ENCODE data around the gene IL4R.

IL4R gene

DNA sequence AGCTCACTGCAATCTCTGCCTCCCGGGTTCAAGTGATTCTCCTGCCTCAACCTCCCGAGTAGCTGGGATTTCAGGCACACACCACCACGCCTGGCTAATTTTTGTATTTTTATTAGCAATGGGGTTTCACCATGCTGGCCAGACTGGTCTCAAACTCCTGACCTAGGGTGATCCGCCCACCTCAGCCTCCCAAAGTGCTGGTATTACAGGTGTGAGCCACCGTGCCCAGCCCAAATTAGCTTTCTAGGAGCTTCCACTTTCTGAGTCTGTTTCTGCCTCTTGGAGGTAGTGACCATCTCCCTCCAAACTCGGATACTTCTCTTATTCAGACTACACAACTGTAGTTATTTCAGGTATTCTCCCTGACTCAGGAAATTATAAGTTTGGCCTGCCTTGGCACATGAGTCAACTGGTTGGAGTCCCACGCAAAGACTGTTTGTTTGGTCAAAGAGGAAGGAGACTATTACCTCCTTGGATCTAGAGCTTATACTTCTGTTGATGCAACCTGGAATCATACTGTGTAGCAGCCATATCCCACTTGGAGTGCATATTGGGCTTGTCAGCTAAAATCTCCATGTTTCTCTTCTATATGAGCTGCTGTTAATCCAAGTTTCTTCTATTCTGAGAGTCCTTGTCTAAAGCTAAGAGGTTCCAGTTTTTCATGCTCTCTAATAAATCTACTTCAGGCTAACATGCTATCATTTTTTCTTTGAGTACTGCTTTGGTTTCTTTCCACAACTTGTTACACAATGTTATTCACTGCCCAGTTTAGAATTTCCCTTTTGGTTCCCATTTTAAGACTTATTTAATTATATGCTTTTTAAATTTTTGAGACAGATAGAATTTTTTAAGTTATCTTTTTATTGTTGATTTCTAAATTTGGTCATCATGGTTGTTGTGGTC lies 7.5 kb downstream of the IL4R start:
- no peak overlapping the region for H3K4me3 ChIP-seq (ENCODE audit: low read depth, low read length)
- TF ChIP-seq, protein P1, sequence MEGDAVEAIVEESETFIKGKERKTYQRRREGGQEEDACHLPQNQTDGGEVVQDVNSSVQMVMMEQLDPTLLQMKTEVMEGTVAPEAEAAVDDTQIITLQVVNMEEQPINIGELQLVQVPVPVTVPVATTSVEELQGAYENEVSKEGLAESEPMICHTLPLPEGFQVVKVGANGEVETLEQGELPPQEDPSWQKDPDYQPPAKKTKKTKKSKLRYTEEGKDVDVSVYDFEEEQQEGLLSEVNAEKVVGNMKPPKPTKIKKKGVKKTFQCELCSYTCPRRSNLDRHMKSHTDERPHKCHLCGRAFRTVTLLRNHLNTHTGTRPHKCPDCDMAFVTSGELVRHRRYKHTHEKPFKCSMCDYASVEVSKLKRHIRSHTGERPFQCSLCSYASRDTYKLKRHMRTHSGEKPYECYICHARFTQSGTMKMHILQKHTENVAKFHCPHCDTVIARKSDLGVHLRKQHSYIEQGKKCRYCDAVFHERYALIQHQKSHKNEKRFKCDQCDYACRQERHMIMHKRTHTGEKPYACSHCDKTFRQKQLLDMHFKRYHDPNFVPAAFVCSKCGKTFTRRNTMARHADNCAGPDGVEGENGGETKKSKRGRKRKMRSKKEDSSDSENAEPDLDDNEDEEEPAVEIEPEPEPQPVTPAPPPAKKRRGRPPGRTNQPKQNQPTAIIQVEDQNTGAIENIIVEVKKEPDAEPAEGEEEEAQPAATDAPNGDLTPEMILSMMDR (IDR thresholded peaks at IDR 0.05; ENCODE audit: control insufficient read depth, extremely low read depth, insufficient read depth): no peak
- no peak for DNase-seq (ENCODE audit: low read depth)

DNA sequence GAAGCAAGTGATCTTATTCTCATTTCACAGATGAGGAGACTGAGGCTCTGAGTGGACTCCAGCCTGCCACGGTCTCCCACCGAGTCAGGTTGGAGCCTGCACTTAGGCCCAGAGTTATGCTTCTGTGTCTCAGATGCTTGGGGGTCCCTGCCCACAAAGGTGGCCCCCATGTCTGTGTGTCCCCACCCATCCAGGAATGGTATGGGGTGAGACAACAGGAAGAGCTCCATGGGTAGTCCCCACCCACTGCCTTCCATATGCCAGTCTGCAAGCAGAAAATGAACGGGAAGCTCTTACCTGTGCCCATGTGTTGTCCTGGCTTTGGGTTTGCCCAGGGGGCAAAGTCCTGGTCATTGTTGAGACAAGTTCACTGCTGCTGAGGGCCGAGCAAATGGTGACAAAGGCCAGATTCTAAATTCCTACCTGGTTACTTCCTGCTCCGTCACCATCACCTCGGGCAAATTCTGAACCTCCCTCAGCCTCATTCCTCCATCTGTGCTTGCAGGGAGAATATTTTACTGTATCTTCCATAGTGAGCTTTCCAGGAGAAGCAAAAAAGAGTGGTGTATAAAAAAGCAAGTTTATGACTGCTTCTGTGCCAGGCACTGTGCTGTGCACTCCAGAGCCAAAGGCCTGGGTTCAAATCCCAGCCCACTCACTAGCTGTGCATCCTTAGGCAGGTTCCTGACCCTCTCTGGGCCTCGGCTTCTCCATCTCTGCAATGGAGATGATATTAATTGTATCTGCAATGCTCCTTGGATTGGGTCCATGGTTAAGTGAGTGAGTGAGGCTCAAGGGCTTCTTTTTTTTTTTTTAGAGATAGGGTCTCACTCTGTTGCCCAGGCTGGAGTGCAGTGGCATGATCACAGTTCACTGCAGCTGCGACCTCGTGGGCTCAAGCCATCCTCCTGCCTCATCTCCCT lies 9.3 kb downstream of the IL4R start:
- no peak overlapping the region for H3K4me3 ChIP-seq (ENCODE audit: low read depth, low read length)
- DNase-seq (ENCODE audit: low read depth): no peak
- TF ChIP-seq, protein P1 (IDR thresholded peaks at IDR 0.05; ENCODE audit: control insufficient read depth, extremely low read depth, insufficient read depth): no peak

DNA sequence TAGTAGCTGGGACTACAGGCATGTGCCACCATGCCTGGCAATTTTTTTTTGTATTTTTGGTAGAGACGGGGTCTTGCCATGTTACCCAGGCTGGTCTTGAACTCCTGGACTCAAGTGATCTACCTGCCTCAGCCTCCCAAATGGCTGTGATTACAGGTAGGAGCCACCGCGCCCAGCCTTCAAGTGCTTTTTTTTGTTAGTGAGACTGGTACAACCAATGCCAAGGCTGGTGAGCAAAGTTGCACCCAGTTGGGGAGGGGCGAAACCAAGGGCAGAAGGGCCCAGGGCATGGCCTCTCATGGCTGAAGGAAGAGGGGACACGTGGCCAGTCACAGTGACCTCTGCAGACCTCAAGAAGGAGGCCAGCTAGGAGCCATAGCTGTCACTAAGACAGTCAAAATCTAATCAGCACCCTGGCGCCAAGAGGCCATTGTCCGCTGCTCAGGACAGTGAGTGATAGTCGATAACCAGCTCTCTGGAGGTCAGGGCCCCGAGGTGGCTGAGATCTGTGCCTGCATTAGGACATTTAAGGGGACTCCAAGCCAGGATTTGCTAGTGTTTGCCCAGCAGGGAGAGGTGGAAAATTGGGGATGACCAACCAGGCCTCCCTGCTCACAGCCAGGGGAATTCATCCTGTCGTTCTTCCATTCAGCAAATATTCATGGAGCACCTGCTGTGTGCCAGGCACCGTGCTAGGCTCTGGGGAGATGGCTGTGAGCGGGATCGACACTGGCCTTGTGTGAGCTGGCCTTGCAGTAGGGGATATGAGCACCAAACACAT lies 10.2 kb downstream of the IL4R start:
- TF ChIP-seq, protein P1 (IDR thresholded peaks at IDR 0.05; ENCODE audit: control insufficient read depth, extremely low read depth, insufficient read depth): no peak
- DNase-seq (ENCODE audit: low read depth): no peak
- H3K4me3 ChIP-seq (ENCODE audit: low read depth, low read length): no peak overlapping the region

DNA sequence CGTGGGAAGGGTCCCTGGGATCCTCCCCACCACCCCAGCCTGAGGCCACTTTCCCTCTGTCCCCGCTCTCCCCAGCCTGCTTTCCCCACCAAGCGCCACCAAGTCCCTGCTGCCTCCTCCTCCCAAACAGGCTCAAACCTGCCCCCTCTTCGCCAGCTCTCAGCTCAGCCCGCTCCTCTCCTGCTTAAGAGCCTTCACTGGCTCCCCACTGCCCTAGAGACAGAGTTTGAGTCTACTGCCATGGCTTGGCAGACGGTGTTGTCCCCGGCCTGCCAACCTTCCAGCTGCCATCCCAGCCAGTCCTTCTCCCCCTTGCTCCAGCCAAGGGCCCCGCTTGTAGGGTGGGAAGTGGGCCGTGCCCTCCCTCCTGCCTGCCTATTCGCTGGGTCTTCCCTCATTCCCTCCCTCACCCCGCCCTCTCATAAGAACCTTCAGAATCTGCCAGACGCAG lies 11.1 kb downstream of the IL4R start:
- DNase-seq (ENCODE audit: low read depth): no peak
- no peak overlapping the region for H3K4me3 ChIP-seq (ENCODE audit: low read depth, low read length)
- TF ChIP-seq, protein P1 (IDR thresholded peaks at IDR 0.05; ENCODE audit: control insufficient read depth, extremely low read depth, insufficient read depth): no peak

DNA sequence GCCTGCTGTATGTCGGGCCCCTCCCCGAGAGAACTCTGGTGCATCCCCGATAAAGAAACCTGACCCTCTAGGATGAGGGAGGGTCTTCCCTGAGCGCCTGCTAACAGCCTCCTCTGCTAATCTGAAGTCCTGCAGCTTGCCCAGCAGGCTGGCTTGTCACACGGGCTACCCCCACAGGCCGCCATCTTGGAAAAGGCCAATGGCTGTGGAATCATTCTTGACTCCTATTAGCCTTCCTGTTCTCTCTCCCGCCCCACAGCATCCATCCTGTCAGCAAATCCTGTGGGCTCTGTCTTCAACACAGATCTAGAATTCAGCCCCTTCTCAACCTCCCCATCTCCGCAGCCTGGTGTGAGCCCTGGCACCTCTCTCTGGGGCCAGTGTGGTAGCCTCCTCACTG lies 12.0 kb downstream of the IL4R start:
- TF ChIP-seq, protein P1 (IDR thresholded peaks at IDR 0.05; ENCODE audit: control insufficient read depth, extremely low read depth, insufficient read depth): no peak
- no peak for DNase-seq (ENCODE audit: low read depth)

DNA sequence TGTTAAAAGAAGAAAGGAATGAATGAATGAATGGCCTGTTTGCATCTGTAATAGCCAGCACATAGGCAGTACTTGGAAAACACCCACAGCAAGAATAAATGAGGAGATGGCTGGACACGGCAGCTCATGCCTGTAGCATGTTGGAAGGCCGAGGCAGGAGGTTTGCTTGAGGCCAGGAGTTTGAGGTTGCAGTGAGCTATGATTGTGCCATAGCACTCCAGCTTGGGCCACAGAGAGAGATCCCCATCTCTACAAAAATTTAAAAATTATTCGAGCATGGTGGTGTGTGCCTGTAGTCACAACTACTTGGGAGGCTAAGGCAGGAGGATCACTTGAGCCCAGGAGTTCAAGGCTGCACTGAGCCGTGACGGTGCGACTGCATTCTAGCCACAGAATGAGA lies 12.5 kb downstream of the IL4R start:
- TF ChIP-seq, protein P1 (IDR thresholded peaks at IDR 0.05; ENCODE audit: control insufficient read depth, extremely low read depth, insufficient read depth): no peak
- no peak overlapping the region for H3K4me3 ChIP-seq (ENCODE audit: low read depth, low read length)

More for the DNA sequence above, 12.0 kb downstream of the IL4R start:
- H3K4me3 ChIP-seq (ENCODE audit: low read depth, low read length): no peak overlapping the region

More for the DNA sequence above, 12.5 kb downstream of the IL4R start:
- DNase-seq (ENCODE audit: low read depth): no peak

Measured in LNCaP clone FGC (cell line).